GM19467 (cell line): ENCODE data around the gene PEPD.

Experiments used
- ATAC-seq: cut with Tn5 transposase; IDR thresholded peaks from one replicate; pipeline ENCODE4 v1.9.1; 2021; ENCODE audit warnings: mild to moderate bottlenecking, moderate library complexity; ENCODE audit not compliant: unreplicated experiment

Gene PEPD

DNA sequence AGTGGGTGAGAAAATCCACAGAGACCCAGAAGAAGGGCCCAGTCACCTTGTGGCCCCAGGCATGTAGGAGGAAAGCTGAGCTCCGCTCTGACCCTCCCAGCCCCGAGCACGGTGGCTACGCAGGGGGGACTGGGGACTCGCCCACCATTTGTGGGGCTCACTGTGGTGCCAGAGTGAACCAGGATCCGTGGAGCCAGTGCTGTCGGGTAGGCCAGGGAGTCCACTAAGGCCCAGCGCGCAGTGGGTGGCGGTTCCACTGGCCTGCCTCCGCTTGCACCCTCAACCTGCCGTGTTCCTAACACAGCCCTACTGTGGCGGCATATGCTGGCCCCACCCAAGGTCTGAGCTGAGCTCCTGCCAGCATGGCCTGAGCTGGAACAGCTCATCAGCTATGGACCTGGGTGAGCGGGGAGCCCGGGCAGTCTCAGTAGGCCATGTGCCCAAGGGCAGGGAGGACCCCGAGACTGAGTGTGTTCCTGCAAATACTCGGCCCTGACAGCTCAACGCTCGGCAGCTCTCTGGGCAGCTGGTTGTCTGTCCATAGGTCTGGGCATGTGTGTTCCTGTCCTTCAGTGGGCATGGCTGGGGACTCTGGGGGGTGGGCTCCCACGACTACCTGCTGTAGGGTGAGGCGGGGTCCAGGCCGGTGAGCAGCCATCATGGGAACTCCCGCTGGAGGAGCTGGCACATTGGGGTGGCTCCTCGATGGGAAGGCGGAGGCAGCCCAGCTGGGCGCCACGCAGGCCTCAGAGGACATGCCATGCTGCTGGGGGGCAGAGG is 111.5 kb downstream of the PEPD start:
- ATAC-seq = no peak

DNA sequence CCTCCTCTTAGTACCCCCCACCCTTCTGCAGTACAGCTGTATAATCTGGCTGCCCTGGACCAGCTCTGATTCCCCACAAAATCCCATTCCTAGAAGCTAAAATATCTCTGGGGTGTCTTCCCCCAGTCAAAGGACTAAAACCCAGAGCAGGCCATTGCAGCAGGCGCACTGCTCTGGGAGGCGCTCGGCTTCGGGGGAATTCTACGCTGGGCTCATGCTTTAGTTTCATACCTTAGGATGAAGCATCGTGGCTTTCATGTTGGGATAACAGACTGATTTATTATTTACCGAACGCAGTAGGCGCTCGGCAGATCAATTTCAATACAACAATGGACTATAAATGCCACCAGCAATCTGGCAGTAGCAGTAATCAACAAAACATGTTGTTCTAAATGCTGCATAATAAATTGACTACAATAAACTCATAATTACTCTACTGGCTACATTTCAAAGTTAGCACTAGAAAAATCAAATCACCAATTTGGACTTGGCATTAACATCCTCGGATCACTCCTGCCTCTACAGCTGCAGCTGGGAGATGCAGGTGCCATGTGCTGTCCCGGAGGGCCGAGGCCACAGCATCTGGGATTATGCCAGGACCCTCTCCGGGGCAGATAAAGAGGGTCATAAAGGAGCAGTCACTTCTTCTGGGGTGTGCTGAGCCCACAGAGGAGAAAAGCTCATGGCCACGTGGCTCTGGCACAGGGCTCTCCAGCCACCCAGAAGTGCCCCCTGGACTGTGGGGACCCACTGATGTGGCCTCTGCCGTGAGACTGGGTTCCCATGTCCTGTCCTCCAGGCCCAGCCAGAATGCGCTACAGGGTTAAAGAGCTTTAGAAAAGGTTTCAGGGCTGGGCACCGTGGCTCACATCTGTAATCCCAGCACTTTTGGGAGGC is 112.8 kb downstream of the PEPD start:
- ATAC-seq = no peak

DNA sequence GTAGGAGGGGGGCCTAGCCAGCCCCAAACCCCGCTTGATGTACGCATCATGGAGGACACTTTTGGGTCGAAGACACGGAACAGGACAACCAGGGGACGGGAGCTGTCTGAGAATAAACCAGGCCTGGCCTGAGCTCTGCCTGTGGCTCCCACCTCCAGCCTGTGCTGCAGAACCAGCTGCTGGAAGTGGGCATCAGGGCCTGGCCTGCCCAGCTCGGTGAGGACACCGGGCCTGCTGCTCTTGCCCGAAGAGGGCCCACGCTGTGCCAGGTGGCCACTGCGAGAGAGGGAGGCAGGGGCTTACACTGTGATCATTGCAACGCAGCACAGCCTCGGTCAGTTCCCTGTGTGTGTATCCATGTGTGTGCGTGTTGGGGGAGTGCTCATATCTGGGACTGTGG is 113.5 kb downstream of the PEPD start:
- no peak for ATAC-seq

DNA sequence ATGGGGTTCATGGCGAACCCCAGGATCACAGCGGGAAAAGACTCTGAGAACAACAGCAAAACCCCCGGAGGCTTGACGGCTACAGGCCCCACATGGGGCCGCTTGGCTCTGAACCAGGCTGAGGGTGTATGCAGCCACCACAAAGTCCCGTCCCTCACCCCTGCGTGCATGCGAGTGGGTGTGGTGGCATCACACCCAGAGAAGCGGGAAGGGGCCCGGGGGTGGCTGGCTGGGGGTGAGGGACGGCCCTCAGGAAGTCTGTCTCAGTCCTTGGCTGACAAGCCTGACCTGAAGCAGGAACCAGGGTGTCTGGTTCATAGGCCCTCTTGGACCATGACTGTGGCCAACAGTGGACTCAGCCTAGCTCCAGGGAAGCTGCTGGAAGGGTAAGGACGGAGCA is 113.9 kb downstream of the PEPD start:
- no peak for ATAC-seq

DNA sequence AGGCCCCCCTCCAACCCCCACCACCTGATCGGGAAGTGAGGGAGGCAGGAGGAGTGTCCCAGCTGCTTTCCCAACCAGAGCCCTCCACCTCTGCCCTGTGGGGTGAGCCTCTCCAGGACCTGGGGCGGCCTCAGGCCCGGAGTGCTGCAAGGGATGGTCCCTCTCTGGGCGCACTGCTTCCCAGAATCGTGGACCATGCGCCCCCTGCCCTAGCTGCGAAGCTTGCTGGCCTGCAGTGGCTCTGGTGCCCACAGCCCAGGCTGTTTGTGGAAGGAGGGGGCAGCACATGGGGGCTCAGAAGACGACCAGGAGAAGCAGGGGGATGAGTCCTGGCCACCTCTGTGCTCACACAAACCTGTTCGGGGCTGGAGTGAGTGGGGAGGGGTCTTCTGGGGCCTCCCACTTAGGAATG is 114.4 kb downstream of the PEPD start:
- ATAC-seq = no peak

DNA sequence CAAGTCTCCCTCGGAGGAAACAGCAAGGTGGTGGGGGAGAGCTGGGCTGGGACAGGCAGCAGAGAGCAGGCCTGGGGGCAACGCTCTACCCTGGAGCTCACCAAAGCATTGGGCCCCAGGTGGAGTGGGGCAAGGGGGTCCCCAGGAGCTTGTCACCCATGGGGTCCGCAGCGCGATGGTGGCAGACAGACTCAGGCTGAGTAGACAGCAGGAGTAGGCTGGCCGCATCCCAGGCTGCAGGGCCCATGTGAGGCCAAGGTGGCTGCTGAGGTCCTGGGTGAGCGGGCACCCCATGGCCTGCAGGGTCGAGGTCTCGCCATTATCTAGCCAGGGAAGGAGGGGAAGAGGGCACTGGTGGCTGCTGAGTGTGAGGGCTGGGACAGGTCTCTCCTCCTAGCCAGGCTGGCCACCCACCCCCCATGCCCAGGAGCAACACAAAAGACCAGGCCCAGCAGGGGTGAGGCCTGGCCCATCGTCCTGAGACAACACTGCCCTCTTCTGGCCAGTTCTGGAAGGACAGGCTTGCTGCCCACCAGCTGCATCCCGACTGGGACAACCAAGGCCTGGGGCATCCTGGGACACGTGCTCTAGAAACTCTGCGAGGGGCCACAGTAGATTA is 115.0 kb downstream of the PEPD start:
- no peak for ATAC-seq

DNA sequence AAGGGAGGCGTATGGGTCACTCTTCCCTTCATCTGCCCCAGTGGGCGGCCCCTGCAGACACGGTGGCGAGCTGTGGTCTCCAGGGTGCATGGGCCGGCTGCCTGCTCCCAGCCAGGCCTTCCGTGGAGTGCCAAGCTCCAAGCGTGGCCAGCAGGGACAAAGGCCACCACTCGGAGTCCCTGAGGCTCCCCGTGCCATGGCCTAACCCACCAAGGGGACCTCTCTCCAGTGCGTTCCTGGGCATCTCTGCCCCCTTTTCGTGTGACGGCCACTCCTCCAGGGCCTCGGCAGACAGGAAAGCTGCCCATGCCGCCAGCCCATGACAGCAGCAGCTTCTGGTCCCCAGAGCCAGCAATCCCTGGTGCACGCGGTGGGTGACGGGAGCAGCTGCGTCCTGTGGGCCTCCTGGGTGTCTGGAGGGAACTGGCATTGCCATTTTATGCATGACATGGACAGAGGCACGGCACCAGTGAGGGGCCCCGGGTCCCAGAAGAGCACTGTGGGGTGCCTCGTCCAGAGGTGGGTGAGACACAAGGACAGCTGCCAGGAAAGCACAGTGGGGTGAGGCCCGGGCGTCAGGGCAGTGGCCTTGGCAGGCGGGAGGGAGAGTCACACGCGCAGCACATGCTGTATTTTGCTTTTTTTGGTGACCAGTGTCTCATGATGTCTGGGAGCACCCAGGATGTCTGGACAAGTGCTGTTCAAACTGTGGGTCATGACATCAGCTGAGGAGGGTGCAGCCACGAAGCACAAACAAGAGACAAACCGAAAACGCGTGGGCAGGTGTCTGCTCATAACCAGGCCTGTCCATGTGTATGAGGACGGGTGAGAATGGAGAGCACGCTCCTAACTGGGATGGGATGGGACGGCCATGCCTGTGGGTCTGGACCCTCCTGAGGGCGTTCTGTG is 115.8 kb downstream of the PEPD start:
- no peak for ATAC-seq

DNA sequence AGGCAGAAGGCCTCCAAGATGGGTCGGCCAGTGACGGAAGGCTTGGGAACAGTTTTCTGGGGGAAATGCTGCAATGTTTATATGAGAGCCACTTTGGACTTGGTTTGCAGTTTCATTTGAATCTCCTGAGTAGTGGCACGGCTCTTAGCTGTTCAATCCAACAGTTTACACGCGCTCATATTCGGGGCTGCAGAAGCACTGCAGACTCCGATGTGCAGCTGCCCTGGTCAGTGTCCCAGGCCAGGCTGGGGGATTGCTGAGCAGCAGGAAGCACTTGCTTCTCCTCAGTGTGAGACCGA is 116.4 kb downstream of the PEPD start:
- no peak for ATAC-seq

DNA sequence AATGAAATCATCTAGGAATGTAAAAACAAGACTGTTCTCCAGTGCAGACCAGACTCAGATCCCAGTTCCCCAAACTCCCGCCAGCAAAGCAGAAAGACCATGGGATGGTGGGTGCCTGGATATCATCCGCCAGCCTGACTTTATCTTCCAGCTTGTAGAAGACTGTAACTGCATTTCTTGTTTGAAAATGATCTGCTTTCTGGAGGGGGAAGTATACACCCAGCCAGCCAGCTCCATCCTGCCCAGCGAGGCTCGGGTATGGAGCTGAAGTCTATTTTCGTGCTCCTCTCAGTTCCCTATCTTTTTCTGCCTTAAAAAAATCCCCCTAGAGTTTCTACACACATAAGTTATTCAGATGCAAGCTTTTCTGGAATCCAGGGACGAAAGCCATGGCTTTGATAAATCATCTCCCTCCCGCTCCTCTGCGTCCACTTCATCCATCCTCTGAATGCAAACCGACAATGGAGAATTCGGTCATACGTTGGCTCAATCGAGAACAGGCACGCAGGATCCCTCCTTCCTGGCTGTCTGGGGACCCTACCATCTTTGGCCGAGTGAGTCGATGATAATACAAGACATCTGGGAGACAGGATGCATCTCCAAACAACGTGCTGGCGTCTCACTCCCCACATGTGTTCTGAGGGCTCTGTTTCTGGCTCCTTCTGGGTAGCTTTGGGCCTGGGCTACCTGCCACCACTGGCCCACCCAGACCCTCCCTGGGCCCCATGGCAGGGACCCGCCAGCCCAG is 116.9 kb downstream of the PEPD start:
- no peak for ATAC-seq

DNA sequence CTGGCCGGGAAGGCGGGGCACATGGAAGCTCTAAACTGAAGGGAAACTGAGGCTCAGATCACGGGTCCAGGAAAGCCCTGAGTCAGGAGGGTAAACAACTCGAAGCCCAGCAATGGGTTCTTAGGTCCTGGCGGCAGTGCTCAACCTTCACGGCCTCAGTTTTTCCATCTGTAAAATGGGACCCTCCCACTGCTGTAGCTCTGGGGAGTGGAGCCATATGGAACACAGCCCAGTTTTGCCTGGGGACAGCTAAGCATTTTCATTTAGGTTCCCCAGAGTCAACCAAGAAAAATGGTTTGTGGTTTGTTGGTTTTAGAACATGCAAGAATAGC is 117.7 kb downstream of the PEPD start:
- ATAC-seq = no peak

DNA sequence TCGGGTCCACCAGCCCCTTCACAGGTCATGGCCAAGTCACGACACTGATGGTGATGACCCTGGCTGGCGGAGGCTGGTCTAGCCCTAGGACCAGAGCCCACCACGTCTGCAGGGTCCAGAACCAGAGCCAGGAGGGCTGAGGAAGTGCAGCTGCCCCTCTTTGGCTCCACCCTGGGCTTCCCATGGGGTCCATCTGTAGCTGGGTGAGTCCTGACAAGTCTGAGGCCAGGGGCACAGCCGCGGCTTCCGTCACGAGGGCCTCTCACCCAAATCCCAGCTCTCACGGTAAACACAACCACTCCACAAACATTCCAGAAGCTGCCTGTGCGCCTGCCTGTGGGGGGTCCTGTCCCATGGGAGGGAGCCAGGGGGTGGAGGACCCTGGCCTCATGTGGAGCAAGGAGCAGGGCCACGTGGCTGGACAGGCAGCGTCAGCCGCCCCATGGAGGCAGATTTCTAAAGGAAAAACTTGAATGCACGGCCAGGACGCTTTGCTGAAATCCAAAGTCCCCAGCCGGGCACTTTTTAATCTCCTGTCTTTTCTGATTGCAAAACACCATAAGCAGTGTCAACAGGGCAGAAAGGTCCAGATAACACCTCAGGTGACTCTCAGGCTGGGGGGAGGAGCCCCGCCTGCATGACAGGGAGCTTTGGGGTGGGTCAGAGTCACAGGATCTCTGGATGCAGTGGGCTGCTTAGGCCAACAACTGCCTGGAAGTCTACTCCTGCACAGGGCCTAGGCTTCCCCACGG is 118.2 kb downstream of the PEPD start:
- no peak for ATAC-seq

DNA sequence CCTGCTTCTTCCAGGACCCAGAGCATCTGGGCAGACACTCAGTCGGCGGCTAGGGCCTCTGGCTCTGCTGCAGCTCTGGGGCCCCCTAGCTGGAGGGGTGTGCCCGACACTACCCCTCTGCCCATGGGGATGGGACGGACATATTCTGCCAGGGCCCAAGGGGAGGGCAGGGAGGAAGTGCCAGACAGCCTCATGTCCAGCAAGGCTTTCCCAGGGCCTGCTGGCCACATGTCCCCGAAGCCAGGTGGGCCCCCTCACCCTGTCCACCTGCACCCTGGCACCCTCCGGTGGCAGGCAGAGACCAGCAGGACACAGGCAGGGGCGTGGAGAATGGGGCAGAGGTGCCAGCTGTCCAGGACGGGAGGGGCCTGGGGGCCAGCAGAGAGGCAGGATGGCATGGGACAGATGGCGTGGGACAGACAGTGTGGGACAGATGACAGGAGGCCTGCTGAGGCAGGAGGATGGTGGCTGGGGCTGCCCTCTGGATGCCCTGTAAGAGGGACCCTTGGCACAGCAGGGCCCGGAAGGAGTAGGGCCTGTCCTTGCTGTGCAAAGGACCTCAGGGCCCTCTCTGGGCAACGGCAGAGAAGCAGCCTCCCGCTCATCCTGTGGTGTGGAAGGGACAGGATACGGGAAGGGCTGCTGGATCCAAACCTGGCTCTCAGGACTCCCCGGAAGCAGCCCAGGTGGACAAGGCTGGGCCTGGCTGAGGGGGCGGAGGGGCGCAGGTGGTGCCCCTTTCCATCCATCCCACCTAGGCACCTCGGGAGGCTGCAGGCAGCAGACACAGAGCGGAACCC is 119.0 kb downstream of the PEPD start:
- no peak for ATAC-seq

DNA sequence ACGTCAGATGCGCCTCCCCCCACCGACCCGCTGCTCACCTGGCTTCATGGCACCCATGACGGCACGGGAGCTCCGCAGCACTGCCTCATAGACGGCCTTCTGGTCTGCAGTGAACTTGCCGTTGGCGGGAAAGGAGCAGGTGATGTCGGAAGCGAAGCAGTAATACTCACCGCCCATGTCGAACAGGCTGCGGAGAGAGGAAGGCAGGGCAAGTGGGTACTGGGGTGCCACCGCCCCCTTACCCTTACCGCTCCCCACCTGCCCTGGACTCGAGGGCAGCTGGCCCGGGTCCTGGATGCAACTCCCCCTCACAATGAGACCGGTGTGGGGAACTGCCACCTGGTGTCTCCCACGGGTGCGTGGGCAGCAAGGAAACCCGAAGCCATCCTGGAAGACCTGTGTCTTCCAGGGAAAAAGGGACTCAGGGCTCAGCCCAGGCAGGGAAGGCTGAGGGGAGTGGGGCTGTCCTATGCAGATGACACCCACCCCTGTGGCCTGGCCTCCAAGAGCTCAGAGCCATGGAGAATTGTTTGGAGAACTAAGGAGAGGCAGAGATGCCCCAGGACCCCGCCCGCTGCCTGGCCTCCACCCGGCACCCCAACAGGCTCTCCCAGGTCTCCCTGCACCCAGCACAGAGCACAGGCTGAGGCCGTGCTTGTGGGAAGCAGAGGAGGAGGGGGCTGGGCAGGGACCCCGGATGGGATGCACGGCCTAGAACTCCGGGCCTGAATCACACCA is 119.7 kb downstream of the PEPD start:
- no peak for ATAC-seq

DNA sequence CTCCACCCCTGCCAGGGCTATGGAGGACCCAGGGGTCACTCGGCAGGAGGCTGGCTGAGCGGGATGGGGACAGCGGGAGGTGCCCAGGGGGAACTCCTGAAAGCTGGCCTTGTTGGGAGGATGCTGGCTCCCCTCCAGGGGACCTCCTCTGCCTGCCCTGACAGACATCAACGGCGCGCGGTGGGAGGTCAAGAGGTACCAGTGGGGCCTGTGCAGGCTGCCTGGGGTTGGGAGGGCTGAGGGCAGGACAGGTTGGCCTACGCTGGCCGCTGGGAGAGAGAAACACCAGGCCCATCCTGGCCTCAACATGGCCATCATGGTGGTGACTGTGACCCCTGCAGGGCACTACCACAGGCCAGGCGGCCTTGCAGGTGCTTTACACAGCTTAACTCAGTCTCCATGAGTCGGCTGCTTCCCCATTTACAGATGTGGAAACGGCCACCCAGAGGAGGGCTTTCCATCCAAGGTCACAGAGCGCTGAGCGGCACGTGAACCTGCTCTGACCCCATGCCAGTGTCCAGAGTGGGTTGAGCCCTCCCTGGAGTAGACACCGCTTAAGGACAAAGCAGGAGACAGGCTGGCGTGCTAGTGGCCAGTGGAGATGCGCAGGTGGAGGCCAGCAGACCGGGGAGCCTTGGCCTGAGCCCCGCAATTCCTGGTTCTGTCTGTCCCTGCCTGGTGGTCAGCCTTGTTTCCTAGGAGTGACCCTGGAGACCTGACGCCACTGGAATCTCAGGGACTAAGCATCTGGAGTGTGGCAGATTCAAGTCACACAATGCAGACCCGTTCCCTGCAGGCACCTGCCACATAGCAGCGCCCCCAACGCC is 120.5 kb downstream of the PEPD start:
- no peak for ATAC-seq

DNA sequence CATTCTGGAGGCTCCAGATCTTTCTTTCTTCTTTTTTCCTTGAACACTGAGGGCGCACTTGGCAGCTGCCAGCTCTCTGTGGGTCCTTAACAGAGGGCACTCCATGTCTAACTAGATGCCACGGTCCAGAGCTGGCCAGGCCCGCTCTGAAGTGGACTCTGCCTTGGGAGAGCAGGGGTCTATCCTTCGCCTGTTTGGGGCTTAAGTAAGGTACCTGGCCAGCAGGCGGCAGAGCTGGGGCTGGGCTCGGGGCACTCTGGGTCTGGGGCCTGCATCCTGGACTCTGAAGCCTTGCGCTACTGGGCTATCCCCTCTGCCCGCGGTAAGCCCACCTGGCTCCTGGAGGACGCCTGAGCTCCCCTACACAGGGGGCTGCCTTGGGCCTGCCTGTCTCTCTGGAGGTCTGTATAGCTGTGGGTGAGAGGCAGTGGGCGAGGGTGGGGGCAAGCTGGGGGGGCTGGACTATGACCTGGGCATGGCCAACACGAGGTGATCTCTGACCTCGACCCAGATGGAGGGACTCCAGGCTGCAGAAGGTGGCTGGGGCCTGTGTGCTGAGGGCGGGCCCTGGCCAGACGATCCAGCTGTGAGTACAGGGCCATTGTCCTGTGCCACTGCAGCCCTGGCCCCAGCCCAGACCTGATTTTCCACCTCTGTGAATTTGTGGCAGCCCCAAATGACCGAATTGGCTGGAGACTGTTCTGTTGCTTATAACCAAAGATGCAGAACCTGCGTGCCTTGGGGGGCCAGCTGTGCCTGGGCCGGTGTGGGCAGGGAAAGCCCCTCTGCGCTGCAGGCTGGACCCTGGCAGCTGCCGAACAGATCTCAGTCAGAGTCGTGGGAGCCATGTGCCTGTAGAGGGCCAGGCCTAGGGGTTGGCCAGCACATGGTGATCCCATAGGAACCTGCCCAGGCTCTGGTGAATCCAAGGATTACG is 121.6 kb downstream of the PEPD start:
- no peak for ATAC-seq

DNA sequence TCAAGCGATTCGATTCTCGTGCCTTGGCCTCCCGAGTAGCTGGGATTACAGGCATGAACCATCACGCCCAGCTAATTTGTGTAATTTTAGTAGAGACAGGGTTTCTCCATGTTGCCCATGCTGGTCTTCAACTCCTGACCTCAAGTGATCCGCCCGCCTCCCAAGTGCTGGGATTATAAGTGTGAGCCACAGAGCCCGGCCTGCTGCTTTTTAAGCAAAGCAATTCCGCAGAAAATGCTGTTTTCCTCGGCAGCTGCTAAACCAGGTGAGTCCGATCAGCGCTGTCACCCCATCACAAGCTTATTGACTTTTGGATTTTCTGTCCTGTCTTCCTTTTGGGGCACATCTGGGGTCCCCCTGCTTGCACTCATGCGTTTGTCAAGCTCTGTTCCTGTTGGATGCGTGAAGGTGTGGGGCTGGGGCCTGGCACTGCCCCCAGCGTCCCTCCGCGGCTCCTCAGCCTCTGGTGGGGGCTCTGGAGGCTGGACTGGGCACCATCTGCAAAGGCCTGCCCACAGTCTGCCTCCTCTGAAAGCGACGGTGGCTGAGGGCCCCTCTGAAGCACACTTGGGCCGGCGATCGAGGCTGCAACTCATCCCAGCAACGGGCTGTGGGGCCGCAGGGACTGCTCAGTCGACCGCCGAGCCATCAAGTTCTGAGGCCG is 122.4 kb downstream of the PEPD start:
- no peak for ATAC-seq
